NCI-H1048 (cell line): ENCODE data around the gene NMT1.

Experiments
- DNase-seq: peaks from one replicate; lab custom pipeline; 2025; lab: John Stamatoyannopoulos, UW

NMT1 gene

GRCh38 chr17:45155483-45155882 is 94.4 kb downstream of the NMT1 start:
- no peak for DNase-seq

DNA sequence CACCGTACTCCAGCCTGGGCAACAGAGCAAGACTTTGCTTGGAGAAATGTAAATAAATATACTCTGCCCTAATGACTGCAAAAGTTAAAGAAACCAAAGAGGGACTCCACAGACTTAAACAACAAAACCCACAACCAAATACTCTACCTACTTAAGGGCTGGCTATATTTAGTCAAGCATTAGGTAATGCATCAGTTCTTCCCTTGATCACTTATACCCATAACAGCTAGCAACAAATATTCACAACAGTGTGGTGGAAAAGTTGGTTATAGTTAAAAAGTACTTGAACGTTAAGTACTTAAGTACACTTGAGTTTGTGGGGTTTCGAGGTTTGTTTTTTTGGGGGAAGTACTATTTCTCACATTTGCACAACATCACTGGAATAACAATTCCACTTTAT is 95.1 kb downstream of the NMT1 start:
- DNase-seq: no peak
